ENCODE results near the gene CES2.
"Not testable (repeated sequence)": the region's sequence is repeated elsewhere in the genome, so short reads cannot be mapped to it uniquely, and the experiment has no call there.

Gene CES2

GRCh38 chr16:66984892-66985311 lies 49.6 kb downstream of the CES2 start:
- H3K4me3 Mint-ChIP-seq: no peak overlapping the region
- H3K9me3 Mint-ChIP-seq: no peaks in the 10 kb centered on the region
- H3K36me3 Mint-ChIP-seq (ENCODE audit: low read depth): no peaks in the 10 kb centered on the region
- no peak overlapping the region for H3K27ac Mint-ChIP-seq
- no peak for TF ChIP-seq CTCF (IDR thresholded peaks at IDR 0.05)
- no peak for DNase-seq
- H3K27me3 Mint-ChIP-seq (ENCODE audit: low read depth, poor library complexity): peaks cover 27% of the 10 kb centered on the region
- H3K4me1 Mint-ChIP-seq: peaks cover 14% of the 10 kb centered on the region

GRCh38 chr16:66986559-66986958 lies 51.2 kb downstream of the CES2 start:
- no peak overlapping the region for H3K4me3 Mint-ChIP-seq
- no peaks in the 10 kb centered on the region for H3K9me3 Mint-ChIP-seq
- H3K27me3 Mint-ChIP-seq (ENCODE audit: low read depth, poor library complexity): peaks cover 34% of the 10 kb centered on the region
- TF ChIP-seq CTCF (IDR thresholded peaks at IDR 0.05): no peak
- DNase-seq: no peak
- no peaks in the 10 kb centered on the region for H3K36me3 Mint-ChIP-seq (ENCODE audit: low read depth)
- no peak overlapping the region for H3K27ac Mint-ChIP-seq
- peaks cover 14% of the 10 kb centered on the region for H3K4me1 Mint-ChIP-seq

GRCh38 chr16:66988197-66988788 lies 53.0 kb downstream of the CES2 start, which contains the start of gene CES4A:
CES4A (plus strand) TSS chr16:66988589; CDS start chr16:66988773, 184 bp downstream.
- H3K4me3 Mint-ChIP-seq: no peak within 1 kb of the TSS
- DNase-seq: no peak
- peaks cover 35% of the 10 kb centered on the region for H3K27me3 Mint-ChIP-seq (ENCODE audit: low read depth, poor library complexity)
- no peaks in the 10 kb centered on the region for H3K36me3 Mint-ChIP-seq (ENCODE audit: low read depth)
- TF ChIP-seq CTCF (IDR thresholded peaks at IDR 0.05): no peak
- peaks cover 14% of the 10 kb centered on the region for H3K4me1 Mint-ChIP-seq
- H3K27ac Mint-ChIP-seq: peak within 1 kb of the TSS; percentile 72
- H3K9me3 Mint-ChIP-seq: no peaks in the 10 kb centered on the region

GRCh38 chr16:66991545-66992077 lies 56.3 kb downstream of the CES2 start:
- no peak for DNase-seq
- H3K4me3 Mint-ChIP-seq: no peak overlapping the region
- H3K27ac Mint-ChIP-seq: no peak overlapping the region
- no peaks in the 10 kb centered on the region for H3K9me3 Mint-ChIP-seq
- H3K4me1 Mint-ChIP-seq: peaks cover 14% of the 10 kb centered on the region
- TF ChIP-seq CTCF (IDR thresholded peaks at IDR 0.05): no peak
- peaks cover 42% of the 10 kb centered on the region for H3K27me3 Mint-ChIP-seq (ENCODE audit: low read depth, poor library complexity)
- H3K36me3 Mint-ChIP-seq (ENCODE audit: low read depth): no peaks in the 10 kb centered on the region

GRCh38 chr16:66993558-66993957 lies 58.2 kb downstream of the CES2 start:
- H3K9me3 Mint-ChIP-seq; H3K4me3 Mint-ChIP-seq; H3K36me3 Mint-ChIP-seq (ENCODE audit: low read depth); H3K27ac Mint-ChIP-seq; DNase-seq: not testable (repeated sequence)
- H3K4me1 Mint-ChIP-seq: peaks cover 20% of the 10 kb centered on the region
- peaks cover 52% of the 10 kb centered on the region for H3K27me3 Mint-ChIP-seq (ENCODE audit: low read depth, poor library complexity)
